NCI-H1436 (cell line): ENCODE results near the gene RTN4.

Experiments
- DNase-seq: peaks from one replicate; lab custom pipeline; 2025; lab: John Stamatoyannopoulos, UW

The RTN4 gene

DNA sequence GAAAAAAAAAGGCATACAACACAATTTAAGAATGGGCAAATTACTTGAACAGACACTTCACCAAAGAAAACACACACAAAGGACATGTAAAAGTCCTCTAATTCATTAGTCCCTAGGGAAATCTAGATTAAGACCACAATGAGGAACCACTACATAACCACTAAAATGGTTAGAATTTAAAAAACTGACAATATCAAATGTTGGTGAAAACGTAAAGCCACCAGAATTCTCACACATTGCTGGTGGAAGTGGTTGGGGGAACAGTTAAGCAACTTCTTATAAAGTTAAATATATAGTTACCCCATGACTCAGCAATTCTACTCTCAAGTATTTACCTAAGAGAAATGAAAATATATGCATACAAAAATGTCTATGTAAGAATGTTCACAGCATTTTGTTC lies 11.8 kb downstream of the RTN4 start:
- DNase-seq = no peak

GRCh38 chr2:55035716-55036115 lies 14.5 kb downstream of the RTN4 start:
- no peak for DNase-seq

- no peak for DNase-seq
Observed at GRCh38 chr2:55033921-55034320, 16.3 kb downstream of the RTN4 start.

- DNase-seq = no peak
Observed at GRCh38 chr2:55033076-55033742, 17.0 kb downstream of the RTN4 start.

DNA sequence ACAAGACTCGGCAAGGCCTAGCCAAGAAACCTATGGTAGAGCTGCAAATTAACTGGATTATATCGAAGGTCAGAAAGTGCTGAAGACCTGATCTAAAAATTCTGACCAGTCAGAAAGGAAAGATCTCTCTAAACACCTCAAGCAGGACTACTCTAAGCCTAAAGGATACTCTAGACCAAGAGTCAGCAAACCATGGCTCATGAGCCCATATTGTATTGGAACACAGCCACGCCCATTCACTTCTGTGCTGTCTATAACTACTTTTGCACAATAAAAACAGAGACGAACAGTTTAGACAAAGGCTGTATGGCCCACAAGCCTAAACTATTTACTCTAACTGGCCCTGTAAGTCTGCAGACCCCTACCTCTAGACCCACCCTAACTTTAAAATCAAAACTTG lies 18.7 kb downstream of the RTN4 start:
- DNase-seq = no peak

- DNase-seq = no peak
Observed at GRCh38 chr2:55030766-55031165, 19.5 kb downstream of the RTN4 start.

DNA sequence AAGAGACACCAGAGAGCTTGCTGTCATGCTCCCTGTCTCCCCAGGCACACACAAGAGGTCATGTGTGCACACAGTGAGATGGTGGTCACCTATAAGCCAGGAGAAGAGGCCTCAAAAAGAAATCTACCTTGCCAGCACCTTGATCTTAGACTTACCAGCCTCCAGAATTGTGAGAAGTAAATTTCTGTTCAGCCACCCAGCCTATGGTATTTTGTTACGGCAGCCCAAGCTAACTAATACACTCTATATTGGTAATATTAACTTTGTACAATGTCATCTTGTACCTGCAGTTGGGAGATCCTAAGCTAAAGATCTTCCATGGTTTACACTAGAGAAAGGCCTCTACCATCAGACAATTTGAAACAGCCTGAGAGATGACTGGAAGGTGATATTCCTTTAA lies 21.2 kb downstream of the RTN4 start:
- DNase-seq = no peak

GRCh38 chr2:55027226-55027625 lies 23.0 kb downstream of the RTN4 start:
- no peak for DNase-seq

GRCh38 chr2:55026202-55026601 lies 24.0 kb downstream of the RTN4 start:
- DNase-seq = no peak

DNA sequence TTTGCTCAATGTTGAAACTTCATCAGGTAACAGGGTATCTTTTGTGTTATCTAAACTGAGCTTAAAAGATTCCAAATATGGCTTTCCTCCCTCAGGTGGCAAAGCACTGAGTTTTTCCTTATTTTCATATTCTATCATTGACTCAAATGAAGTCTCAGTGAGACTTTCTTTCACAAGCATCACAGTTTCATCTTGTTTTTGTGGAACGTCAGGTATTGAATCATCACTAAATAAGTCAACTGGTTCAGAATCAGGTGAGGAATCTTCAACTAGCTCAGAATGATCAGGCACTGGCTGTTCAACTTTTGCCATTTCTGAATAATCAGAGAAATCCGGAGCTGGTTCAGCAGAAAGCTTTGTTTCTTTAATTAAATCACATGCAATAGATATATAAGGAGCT lies 24.6 kb downstream of the RTN4 start:
- DNase-seq = no peak

GRCh38 chr2:55025082-55025481 lies 25.2 kb downstream of the RTN4 start:
- DNase-seq = no peak

- DNase-seq = no peak
Observed at GRCh38 chr2:55022476-55022875, 27.8 kb downstream of the RTN4 start.

DNA sequence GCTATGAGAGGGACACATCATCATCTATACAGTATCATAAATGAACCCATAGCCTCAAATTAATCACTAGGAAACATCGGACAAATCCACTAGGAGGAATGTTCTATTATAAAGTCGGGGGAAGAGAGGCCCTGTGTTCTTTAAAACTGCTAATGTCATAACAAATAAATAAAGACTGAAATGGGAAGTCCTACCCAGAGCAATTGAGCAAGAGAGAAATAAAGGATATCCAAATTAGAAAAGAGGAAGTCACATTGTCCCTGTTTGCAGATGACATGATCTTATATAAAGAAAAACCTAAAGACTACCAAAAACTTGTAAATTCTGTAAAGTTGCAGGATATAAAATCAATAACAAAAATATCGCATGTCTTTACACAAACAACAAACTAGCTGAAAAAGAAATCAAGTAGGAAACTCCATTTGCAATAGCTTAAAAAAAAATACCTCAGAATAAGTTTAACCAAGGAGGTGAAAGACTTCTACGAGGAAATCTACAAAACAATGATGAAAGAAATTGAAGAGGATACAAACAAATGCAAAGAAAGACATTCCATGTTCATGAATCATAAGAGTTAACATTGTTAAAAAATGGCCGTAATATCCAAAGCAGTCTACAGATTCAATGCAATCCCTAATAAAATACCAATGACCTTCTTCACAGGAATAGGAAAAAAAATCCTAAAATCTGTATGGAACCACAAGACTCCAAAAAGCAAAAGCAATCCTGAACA lies 30.6 kb downstream of the RTN4 start:
- no peak for DNase-seq

GRCh38 chr2:55018619-55019018 lies 31.6 kb downstream of the RTN4 start:
- no peak for DNase-seq

DNA sequence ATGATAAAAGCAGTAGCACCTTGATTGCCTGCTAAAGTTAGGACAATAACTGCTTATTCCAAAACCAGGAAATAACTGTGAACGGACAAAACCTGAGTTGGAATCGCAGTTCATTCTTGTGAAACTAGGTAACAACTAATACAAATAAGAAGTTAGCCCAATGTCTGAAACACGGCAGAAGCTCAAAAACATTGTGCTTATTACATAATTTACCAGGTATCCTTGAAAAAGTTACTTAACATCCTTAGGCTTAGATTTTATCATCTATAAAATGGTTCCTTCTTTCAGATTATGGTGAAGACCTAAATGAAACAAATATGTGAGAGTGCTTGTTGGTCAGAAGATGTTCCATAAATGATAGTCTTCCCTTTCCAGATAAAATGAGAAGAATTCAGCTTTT lies 32.4 kb downstream of the RTN4 start:
- no peak for DNase-seq

- no peak for DNase-seq
Observed at GRCh38 chr2:55017428-55017827, 32.8 kb downstream of the RTN4 start.

GRCh38 chr2:55014962-55015939 lies 35.0 kb downstream of the RTN4 start:
- no peak for DNase-seq

DNA sequence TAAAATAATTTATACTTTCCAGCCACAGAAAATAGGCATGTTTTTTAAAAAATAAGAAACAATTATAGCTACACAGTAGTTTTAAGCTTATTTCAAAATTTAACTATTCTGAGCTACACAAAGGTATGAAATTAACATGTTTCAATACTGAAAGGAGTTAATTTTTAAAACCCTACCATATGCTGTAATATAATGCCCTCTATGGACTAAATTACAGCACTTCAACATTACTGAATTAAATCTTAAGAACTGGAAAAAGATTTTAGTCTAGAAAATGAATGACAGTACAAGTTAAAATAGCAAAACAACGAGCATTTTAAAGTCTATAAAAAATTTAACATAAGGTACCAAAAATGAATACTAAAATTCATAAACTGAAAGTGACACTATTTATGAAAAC lies 36.3 kb downstream of the RTN4 start:
- DNase-seq = no peak

DNA sequence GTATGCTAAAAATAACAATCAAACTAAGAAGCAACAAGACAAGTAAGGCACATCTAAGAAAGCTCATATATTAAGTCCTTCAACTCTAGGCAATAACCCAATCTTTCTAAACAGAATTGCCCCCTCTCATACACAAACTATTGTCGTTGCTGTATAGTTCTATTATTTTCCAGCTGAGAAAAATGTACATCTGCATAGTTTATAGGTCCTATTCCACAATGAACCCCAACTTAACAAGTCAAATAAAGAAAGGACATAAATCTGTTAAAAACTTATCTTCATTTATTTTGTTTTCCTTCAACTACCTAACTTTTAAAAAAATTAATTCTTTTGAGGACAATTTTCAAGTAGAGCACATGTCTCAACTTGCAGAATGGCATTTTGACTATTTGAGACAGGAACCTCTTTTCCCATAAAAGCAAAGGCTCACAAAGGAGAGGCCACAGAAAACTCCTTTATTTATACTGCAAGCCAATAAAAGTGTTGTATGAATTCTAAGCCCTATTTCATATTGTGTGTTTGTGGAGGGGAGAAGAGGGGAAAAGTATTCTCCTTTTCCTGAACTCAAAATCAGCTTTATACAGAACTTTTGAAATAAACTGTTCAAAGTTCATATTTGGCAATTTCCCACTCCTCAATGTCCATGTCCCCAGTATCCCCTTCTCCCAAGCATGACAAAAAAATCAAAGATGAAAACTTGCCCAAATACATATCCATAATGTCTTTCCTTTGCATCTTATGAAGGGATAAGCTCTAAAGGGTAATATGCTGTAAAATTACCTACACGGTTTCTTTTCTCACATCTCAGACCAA lies 37.4 kb downstream of the RTN4 start:
- DNase-seq = no peak

- no peak for DNase-seq
Observed at GRCh38 chr2:55011831-55012671, 38.2 kb downstream of the RTN4 start.

DNA sequence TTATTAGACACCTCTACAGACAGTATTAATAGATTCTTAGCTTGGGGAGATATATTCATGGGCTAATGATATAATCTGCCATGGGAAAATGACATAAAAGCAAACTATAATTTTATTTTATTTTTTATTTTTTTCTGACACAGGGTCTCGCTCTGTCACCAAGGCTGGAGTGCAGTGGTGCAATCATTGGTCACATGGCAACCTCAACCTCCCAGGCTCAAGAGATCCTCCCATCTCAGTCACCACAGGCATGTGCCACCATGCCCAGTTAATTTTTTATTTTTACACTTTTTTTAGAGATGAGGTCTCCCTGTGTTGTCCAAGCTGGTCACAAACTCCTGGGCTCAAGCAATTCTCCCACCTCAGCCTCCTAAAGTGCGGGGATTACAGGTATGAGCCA lies 39.3 kb downstream of the RTN4 start:
- DNase-seq = no peak
